Fibroblast of villous mesenchyme (primary cell): ENCODE results near the gene PHF21A. TPM values are rescaled to one million over a fixed set of nuclear protein-coding genes. Genes with fewer than 3 reads are reported as not detected.

Experiments
- DNase-seq: peaks from one replicate; pipeline ENCODE4 v3.0.0-alpha.2; 2010; ENCODE audit warnings: low read depth
- H3K4me3 ChIP-seq: 2 replicates; pipeline ENCODE4 v1.5.1; 2011; ENCODE audit warnings: low read depth, mild to moderate bottlenecking, low read length
- CTCF ChIP-seq: IDR thresholded peaks from 2 replicates; pipeline ENCODE4 v1.5.1; 2012; ENCODE audit warnings: low read depth, mild to moderate bottlenecking, low read length; ENCODE audit not compliant: insufficient read depth
- total RNA-seq: library from RNA; depleted of rRNA; stranded (reverse); fragments of >200 nt; gene quantifications from 2 replicates; pipeline ENCODE4 v1.2.3, GENCODE V29; 2012

PHF21A gene
- total RNA-seq, 1 donor: 15.5 TPM

GRCh38 chr11:45899086-45899447 lies 222.2 kb downstream of the PHF21A start:
- no peak overlapping the region for H3K4me3 ChIP-seq
- DNase-seq: no peak
- TF ChIP-seq CTCF: no peak

GRCh38 chr11:45897556-45897955 lies 223.7 kb downstream of the PHF21A start:
- TF ChIP-seq CTCF: no peak
- H3K4me3 ChIP-seq: no peak overlapping the region
- DNase-seq: no peak

GRCh38 chr11:45896422-45896984 lies 224.8 kb downstream of the PHF21A start:
- no peak for TF ChIP-seq CTCF
- H3K4me3 ChIP-seq: no peak overlapping the region
- DNase-seq: no peak

GRCh38 chr11:45895553-45896259 lies 225.5 kb downstream of the PHF21A start:
- TF ChIP-seq CTCF: no peak
- no peak overlapping the region for H3K4me3 ChIP-seq
- DNase-seq: no peak

- H3K4me3 ChIP-seq: no peak overlapping the region
- TF ChIP-seq CTCF: no peak
- no peak for DNase-seq
Measured at GRCh38 chr11:45894555-45895247, 226.6 kb downstream of the PHF21A start.

- no peak for DNase-seq
- TF ChIP-seq CTCF: no peak
Measured at GRCh38 chr11:45892856-45893255, 228.4 kb downstream of the PHF21A start.

More at GRCh38 chr11:45892856-45893255, 228.4 kb downstream of the PHF21A start:
- H3K4me3 ChIP-seq: no peak overlapping the region
